H1 (cell line): ENCODE data around the gene NOTCH2. TPM values are rescaled to one million over a fixed set of nuclear protein-coding genes. Genes with fewer than 3 reads are reported as not detected.

ENCODE experiments used
- CHD1 ChIP-seq: IDR thresholded peaks from 2 replicates; pipeline ENCODE4 v1.6.1; 2012; ENCODE audit warnings: low read depth, low read length, improper control_type of control experiment
- EZH2 ChIP-seq: fragments of 200-600 bp; sonication (generic); IDR thresholded peaks from 2 replicates; pipeline ENCODE4 v1.7.1; 2012; ENCODE audit warnings: low read depth, mild to moderate bottlenecking, moderate library complexity, low read length, inconsistent platforms; ENCODE audit not compliant: severe bottlenecking
- FOSL1 ChIP-seq: IDR thresholded peaks from 2 replicates; pipeline ENCODE4 v1.6.1; 2011; ENCODE audit warnings: mild to moderate bottlenecking, low read depth, low read length, moderate library complexity; ENCODE audit not compliant: insufficient read depth
- HDAC2 ChIP-seq, 2 experiments: fragments of 300-600 bp in 1 of 2; sonication (generic) in 1 of 2; IDR thresholded peaks; 2 replicates each; pipeline ENCODE4 v1.6.1; 2011 to 2012; ENCODE audit warnings: low read depth in 2 of 2, low read length in 2 of 2, mild to moderate bottlenecking in 2 of 2, moderate library complexity in 2 of 2, borderline replicate concordance in 1 of 2, inconsistent platforms in 1 of 2
- KDM1A ChIP-seq: fragments of 200-600, 300-600 bp; sonication (generic); IDR thresholded peaks from 2 replicates; pipeline ENCODE4 v1.7.1; 2016; ENCODE audit warnings: mild to moderate bottlenecking, low read length, borderline replicate concordance
- SP1 ChIP-seq: IDR thresholded peaks from 2 replicates; pipeline ENCODE4 v1.6.1; 2011; ENCODE audit warnings: low read depth, low read length
- SUZ12 ChIP-seq: fragments of 200-600 bp; sonication (generic); IDR thresholded peaks from 2 replicates; pipeline ENCODE4 v1.6.1; 2012; ENCODE audit warnings: mild to moderate bottlenecking, inconsistent platforms, low read length, moderate library complexity, mixed read lengths
- TCF12 ChIP-seq: IDR thresholded peaks from 2 replicates; pipeline ENCODE4 v1.6.1; 2011; ENCODE audit warnings: low read depth, mild to moderate bottlenecking, low read length
- ZNF274 ChIP-seq: IDR thresholded peaks from 2 replicates; pipeline ENCODE4 v1.7.0; 2012; ENCODE audit warnings: low read length, borderline replicate concordance; ENCODE audit errors: extremely low read depth
- polyA plus RNA-seq, 7 experiments: library from polyadenylated mRNA; depleted of rRNA in 3 of 7; stranded (reverse) in 5 of 7; unstranded in 2 of 7; fragments of >200 nt in 5 of 7; fragments of 200-250 nt in 2 of 7; gene quantifications; 1 replicate in 5 of 7; 2 replicates in 1 of 7; 4 replicates in 1 of 7; pipeline versions ENCODE4 v1.2.1 to v1.2.3, GENCODE V29; 2011 to 2013; ENCODE audit warnings: missing spikeins in 2 of 7, mixed read lengths in 2 of 7
- total RNA-seq: library from RNA; stranded (reverse); fragmentation: NEBNext Ultra II Directional; extraction: Animal tissue kit (Norgen Biotek cat#: 25700); gene quantifications from 2 replicates; pipeline ENCODE4 v1.2.1, GENCODE V29; 2021
- TF ChIP-seq, protein P1 (sequence below): fragments of 300-600 bp; sonication (generic); IDR thresholded peaks from 2 replicates; pipeline ENCODE4 v1.7.1; 2012; ENCODE audit warnings: low read length, moderate library complexity, mild to moderate bottlenecking, inconsistent platforms; ENCODE audit not compliant: insufficient replicate concordance

Gene NOTCH2
- total and polyA plus RNA-seq, 2 of the 8 experiments (the other 6 are each of a cell fraction or from before 2014, with no cell fraction given) = 17.7 to 63.0 TPM

DNA sequence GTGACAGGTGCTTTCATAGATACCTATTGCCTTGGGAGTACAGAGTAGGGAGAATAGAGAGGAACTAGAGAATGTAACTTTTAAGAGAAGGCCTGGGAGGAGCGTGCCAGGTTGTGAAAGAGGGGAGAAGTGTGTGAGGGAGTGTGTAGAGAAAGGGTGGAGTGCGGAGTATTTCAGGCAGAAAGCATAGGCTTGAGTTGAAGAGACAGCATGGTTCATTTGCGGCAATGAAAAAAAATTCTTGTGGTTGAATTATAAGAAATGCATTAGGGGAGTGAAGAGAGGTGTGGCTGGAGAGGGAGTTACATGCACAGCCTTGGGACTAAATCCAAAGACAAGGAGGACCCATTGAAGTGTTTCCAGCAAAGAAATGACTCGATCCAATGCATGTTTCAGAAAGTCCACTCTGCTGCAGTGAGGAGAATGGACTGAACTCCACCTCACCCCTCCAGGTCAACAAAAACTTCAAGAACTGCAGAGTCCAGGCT is 91.4 kb downstream of the NOTCH2 start (continued):
- TF ChIP-seq, protein P1, sequence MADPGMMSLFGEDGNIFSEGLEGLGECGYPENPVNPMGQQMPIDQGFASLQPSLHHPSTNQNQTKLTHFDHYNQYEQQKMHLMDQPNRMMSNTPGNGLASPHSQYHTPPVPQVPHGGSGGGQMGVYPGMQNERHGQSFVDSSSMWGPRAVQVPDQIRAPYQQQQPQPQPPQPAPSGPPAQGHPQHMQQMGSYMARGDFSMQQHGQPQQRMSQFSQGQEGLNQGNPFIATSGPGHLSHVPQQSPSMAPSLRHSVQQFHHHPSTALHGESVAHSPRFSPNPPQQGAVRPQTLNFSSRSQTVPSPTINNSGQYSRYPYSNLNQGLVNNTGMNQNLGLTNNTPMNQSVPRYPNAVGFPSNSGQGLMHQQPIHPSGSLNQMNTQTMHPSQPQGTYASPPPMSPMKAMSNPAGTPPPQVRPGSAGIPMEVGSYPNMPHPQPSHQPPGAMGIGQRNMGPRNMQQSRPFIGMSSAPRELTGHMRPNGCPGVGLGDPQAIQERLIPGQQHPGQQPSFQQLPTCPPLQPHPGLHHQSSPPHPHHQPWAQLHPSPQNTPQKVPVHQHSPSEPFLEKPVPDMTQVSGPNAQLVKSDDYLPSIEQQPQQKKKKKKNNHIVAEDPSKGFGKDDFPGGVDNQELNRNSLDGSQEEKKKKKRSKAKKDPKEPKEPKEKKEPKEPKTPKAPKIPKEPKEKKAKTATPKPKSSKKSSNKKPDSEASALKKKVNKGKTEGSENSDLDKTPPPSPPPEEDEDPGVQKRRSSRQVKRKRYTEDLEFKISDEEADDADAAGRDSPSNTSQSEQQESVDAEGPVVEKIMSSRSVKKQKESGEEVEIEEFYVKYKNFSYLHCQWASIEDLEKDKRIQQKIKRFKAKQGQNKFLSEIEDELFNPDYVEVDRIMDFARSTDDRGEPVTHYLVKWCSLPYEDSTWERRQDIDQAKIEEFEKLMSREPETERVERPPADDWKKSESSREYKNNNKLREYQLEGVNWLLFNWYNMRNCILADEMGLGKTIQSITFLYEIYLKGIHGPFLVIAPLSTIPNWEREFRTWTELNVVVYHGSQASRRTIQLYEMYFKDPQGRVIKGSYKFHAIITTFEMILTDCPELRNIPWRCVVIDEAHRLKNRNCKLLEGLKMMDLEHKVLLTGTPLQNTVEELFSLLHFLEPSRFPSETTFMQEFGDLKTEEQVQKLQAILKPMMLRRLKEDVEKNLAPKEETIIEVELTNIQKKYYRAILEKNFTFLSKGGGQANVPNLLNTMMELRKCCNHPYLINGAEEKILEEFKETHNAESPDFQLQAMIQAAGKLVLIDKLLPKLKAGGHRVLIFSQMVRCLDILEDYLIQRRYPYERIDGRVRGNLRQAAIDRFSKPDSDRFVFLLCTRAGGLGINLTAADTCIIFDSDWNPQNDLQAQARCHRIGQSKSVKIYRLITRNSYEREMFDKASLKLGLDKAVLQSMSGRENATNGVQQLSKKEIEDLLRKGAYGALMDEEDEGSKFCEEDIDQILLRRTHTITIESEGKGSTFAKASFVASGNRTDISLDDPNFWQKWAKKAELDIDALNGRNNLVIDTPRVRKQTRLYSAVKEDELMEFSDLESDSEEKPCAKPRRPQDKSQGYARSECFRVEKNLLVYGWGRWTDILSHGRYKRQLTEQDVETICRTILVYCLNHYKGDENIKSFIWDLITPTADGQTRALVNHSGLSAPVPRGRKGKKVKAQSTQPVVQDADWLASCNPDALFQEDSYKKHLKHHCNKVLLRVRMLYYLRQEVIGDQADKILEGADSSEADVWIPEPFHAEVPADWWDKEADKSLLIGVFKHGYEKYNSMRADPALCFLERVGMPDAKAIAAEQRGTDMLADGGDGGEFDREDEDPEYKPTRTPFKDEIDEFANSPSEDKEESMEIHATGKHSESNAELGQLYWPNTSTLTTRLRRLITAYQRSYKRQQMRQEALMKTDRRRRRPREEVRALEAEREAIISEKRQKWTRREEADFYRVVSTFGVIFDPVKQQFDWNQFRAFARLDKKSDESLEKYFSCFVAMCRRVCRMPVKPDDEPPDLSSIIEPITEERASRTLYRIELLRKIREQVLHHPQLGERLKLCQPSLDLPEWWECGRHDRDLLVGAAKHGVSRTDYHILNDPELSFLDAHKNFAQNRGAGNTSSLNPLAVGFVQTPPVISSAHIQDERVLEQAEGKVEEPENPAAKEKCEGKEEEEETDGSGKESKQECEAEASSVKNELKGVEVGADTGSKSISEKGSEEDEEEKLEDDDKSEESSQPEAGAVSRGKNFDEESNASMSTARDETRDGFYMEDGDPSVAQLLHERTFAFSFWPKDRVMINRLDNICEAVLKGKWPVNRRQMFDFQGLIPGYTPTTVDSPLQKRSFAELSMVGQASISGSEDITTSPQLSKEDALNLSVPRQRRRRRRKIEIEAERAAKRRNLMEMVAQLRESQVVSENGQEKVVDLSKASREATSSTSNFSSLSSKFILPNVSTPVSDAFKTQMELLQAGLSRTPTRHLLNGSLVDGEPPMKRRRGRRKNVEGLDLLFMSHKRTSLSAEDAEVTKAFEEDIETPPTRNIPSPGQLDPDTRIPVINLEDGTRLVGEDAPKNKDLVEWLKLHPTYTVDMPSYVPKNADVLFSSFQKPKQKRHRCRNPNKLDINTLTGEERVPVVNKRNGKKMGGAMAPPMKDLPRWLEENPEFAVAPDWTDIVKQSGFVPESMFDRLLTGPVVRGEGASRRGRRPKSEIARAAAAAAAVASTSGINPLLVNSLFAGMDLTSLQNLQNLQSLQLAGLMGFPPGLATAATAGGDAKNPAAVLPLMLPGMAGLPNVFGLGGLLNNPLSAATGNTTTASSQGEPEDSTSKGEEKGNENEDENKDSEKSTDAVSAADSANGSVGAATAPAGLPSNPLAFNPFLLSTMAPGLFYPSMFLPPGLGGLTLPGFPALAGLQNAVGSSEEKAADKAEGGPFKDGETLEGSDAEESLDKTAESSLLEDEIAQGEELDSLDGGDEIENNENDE = no peak
- no peak for TF ChIP-seq CHD1
- TF ChIP-seq HDAC2 (IDR thresholded peaks at IDR 0.05; ENCODE audit: borderline replicate concordance in 1 of 2, low read depth in 2 of 2, low read length in 2 of 2) = no peak
- no peak for TF ChIP-seq TCF12
- no peak for TF ChIP-seq SP1
- TF ChIP-seq FOSL1 = no peak
- TF ChIP-seq KDM1A = no peak
- TF ChIP-seq EZH2 = no peak
- TF ChIP-seq SUZ12 = no peak
- TF ChIP-seq ZNF274 = no peak
